ENCODE results near the gene KCNJ12.
"Not testable (repeated sequence)": the region's sequence is repeated elsewhere in the genome, so short reads cannot be mapped to it uniquely, and the experiment has no call there.

GRCh38 chr17:21412207-21412681, 36.1 kb downstream of the KCNJ12 start:
- TF ChIP-seq, protein P1, sequence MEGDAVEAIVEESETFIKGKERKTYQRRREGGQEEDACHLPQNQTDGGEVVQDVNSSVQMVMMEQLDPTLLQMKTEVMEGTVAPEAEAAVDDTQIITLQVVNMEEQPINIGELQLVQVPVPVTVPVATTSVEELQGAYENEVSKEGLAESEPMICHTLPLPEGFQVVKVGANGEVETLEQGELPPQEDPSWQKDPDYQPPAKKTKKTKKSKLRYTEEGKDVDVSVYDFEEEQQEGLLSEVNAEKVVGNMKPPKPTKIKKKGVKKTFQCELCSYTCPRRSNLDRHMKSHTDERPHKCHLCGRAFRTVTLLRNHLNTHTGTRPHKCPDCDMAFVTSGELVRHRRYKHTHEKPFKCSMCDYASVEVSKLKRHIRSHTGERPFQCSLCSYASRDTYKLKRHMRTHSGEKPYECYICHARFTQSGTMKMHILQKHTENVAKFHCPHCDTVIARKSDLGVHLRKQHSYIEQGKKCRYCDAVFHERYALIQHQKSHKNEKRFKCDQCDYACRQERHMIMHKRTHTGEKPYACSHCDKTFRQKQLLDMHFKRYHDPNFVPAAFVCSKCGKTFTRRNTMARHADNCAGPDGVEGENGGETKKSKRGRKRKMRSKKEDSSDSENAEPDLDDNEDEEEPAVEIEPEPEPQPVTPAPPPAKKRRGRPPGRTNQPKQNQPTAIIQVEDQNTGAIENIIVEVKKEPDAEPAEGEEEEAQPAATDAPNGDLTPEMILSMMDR (IDR thresholded peaks at IDR 0.05), result not testable (repeated sequence)
- not testable (repeated sequence) for TF ChIP-seq POLR2A (IDR thresholded peaks at IDR 0.05)
